Hepatocyte (in vitro differentiated cells): Measurements from ENCODE around the gene GHR. TPM values are rescaled to one million over a fixed set of nuclear protein-coding genes. Genes with fewer than 3 reads are reported as not detected.

Source experiments
- DNase-seq: peaks from one replicate; pipeline ENCODE4 v3.0.0-alpha.2; 2016; ENCODE audit warnings: low spot score
- H2AFZ ChIP-seq: fragments of 200-600 bp; sonication (generic); 2 replicates; pipeline ENCODE4 v1.6.0; 2016; ENCODE audit warnings: antibody characterized with exemption, mild to moderate bottlenecking
- H3K27ac ChIP-seq: fragments of 200-600 bp; sonication (generic); 2 replicates; pipeline ENCODE4 v1.5.1; 2016; ENCODE audit warnings: mild to moderate bottlenecking
- H3K27me3 ChIP-seq: fragments of 200-600 bp; sonication (generic); 2 replicates; pipeline ENCODE4 v1.6.1; 2016
- H3K36me3 ChIP-seq: fragments of 200-600 bp; sonication (generic); replicated peaks from 2 replicates; pipeline ENCODE4 v1.5.1; 2016; ENCODE audit warnings: low read depth; ENCODE audit not compliant: insufficient read depth
- H3K4me1 ChIP-seq: fragments of 200-600 bp; sonication (generic); 2 replicates; pipeline ENCODE4 v1.5.1; 2016; ENCODE audit warnings: mild to moderate bottlenecking, moderate library complexity; ENCODE audit not compliant: insufficient read depth
- H3K4me2 ChIP-seq: fragments of 200-600 bp; sonication (generic); 2 replicates; pipeline ENCODE4 v1.6.0; 2016
- H3K4me3 ChIP-seq: fragments of 200-600 bp; sonication (generic); 2 replicates; pipeline ENCODE4 v1.5.1; 2016; ENCODE audit warnings: mild to moderate bottlenecking
- H3K79me2 ChIP-seq: fragments of 200-600 bp; sonication (generic); 2 replicates; pipeline ENCODE4 v1.6.0; 2017; ENCODE audit warnings: mild to moderate bottlenecking
- H3K9me2 ChIP-seq: fragments of 200-600 bp; sonication (generic); replicated peaks from 2 replicates; pipeline ENCODE4 v1.6.0; 2017; ENCODE audit warnings: mild to moderate bottlenecking; ENCODE audit not compliant: insufficient read depth
- H3K9me3 ChIP-seq: fragments of 200-600 bp; sonication (generic); 2 replicates; pipeline ENCODE4 v1.5.1; 2016; ENCODE audit warnings: low read depth, mild to moderate bottlenecking
- H4K20me1 ChIP-seq: fragments of 200-600 bp; sonication (generic); 2 replicates; pipeline ENCODE4 v1.6.0; 2016; ENCODE audit warnings: mild to moderate bottlenecking; ENCODE audit not compliant: insufficient read depth, poor library complexity, severe bottlenecking
- EZH2 ChIP-seq: fragments of 200-600 bp; sonication (generic); IDR thresholded peaks from 2 replicates; pipeline ENCODE4 v1.6.1; 2016; ENCODE audit warnings: antibody characterized with exemption, mild to moderate bottlenecking, borderline replicate concordance
- EZH2phosphoT487 ChIP-seq: fragments of 200-600 bp; sonication (generic); IDR thresholded peaks from one replicate; pipeline ENCODE4 v1.6.1; 2018; ENCODE audit warnings: antibody characterized with exemption, mild to moderate bottlenecking, low read depth, moderate library complexity; ENCODE audit not compliant: unreplicated experiment, severe bottlenecking
- WGBS: methylation state at CpG from one replicate; pipeline ENCODE4 v1.1.6; 2016; ENCODE audit warnings: low lambda C conversion rate; ENCODE audit errors: missing lambda C conversion rate; 5-methylcytosine and 5-hydroxymethylcytosine counted together
- polyA plus RNA-seq: library from polyadenylated mRNA; unstranded; fragments of >200 nt; fragmentation: Nextera tagmentation; extraction: Ambion mirVana; gene quantifications from 2 replicates; pipeline ENCODE4 v1.2.1, GENCODE V29; 2016
- total RNA-seq: library from RNA; depleted of rRNA; stranded (reverse); fragments of >200 nt; gene quantifications from 2 replicates; pipeline ENCODE4 v1.2.3, GENCODE V29; 2014
- TF ChIP-seq, protein P1 (sequence below): fragments of 200-600 bp; sonication (generic); IDR thresholded peaks from 2 replicates; pipeline ENCODE4 v1.5.1; 2016; ENCODE audit warnings: antibody characterized with exemption, mild to moderate bottlenecking; ENCODE audit not compliant: poor library complexity

The GHR gene
- total and polyA plus RNA-seq, 2 experiments from 2014 or later, result 14.4 to 24.3 TPM

DNA sequence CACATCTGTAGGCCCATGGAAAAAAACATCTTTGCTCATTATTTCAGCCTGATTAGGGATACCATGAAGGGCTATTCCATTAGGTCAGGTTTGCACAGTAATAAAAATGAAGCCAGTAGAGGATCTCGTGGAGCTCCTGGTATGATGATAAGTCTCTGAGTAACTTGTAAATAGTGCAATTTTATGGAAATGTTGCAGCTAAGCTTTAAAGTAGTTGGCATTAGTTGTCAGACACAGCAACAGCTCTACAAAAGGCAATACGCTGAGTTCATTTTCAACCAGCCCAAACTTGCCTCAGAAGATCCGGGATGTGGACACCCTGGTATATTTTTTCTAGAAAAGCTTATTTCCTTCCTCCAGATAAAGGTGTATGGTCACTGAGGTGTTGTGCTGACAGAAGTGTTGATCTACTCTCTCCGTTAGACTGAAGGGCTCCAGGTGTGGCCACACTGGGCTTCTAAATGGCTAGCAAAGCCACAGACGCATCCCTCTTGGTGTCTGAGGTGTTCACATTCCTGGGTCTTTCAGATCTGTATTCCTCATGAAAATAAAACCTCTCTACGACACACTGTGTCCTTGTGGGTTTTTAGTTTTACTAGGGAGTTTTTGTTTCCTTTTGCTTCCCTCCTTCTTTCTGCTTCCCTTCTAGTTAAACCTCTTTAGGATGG is 141.6 kb downstream of the GHR start:
- H3K79me2 ChIP-seq, result peaks cover 5% of the 10 kb centered on the region
- TF ChIP-seq, protein P1, sequence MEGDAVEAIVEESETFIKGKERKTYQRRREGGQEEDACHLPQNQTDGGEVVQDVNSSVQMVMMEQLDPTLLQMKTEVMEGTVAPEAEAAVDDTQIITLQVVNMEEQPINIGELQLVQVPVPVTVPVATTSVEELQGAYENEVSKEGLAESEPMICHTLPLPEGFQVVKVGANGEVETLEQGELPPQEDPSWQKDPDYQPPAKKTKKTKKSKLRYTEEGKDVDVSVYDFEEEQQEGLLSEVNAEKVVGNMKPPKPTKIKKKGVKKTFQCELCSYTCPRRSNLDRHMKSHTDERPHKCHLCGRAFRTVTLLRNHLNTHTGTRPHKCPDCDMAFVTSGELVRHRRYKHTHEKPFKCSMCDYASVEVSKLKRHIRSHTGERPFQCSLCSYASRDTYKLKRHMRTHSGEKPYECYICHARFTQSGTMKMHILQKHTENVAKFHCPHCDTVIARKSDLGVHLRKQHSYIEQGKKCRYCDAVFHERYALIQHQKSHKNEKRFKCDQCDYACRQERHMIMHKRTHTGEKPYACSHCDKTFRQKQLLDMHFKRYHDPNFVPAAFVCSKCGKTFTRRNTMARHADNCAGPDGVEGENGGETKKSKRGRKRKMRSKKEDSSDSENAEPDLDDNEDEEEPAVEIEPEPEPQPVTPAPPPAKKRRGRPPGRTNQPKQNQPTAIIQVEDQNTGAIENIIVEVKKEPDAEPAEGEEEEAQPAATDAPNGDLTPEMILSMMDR, result no peak
- no peak for TF ChIP-seq EZH2phosphoT487
- TF ChIP-seq EZH2, result no peak
- WGBS, result 70% methylated on average over 6 of the region's 6 CpGs
- no peaks in the 10 kb centered on the region for H3K27me3 ChIP-seq
- H3K4me3 ChIP-seq, result no peak overlapping the region
- H3K36me3 ChIP-seq, result no peaks in the 10 kb centered on the region
- peak overlapping the region; percentile 28 for H3K4me2 ChIP-seq
- peak overlapping the region; percentile 25 for H3K27ac ChIP-seq
- no peaks in the 10 kb centered on the region for H3K9me3 ChIP-seq
- no peaks in the 10 kb centered on the region for H3K9me2 ChIP-seq
- H3K4me1 ChIP-seq, result peaks cover 28% of the 10 kb centered on the region
- no peak for DNase-seq
- H2AFZ ChIP-seq, result no peak overlapping the region
- H4K20me1 ChIP-seq, result no peaks in the 10 kb centered on the region

DNA sequence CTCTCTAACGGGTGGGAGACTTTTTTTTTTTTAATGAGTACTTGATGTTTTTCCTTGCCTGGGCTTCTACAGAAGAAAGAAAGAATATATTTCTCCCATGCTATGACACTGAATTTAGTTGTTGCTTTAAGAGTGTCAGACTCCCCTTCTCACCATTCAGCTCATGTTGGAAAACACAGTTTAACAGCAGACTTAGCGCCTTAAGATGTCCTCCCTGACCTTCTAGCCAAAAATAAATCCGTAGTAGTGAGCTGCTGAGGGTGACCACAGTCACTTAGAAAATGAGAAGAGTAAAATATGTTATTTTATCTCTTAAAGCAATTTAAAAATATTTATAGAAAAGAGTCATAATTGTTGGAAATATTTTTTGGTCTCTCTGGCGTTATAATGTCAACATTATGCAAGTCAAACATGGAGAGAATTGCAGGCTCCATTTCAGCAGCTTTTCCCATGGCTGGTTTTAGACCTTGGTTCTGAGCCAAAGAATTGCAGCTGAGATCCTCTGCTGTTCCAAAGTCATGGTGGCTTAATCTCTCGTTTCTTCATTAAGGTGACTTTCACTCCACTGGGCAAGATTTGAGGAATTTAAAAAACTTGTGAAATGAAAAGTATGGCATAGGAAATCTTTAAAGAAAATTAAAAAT is 143.5 kb downstream of the GHR start:
- H3K36me3 ChIP-seq, result no peaks in the 10 kb centered on the region
- no peaks in the 10 kb centered on the region for H4K20me1 ChIP-seq
- H3K9me3 ChIP-seq, result no peaks in the 10 kb centered on the region
- no peaks in the 10 kb centered on the region for H3K27me3 ChIP-seq
- H3K27ac ChIP-seq, result peak overlapping the region; percentile 15
- H3K79me2 ChIP-seq, result no peaks in the 10 kb centered on the region
- TF ChIP-seq, protein P1, result no peak
- TF ChIP-seq EZH2, result no peak
- no peak for TF ChIP-seq EZH2phosphoT487
- no peaks in the 10 kb centered on the region for H3K9me2 ChIP-seq
- H3K4me2 ChIP-seq, result peak overlapping the region; percentile 10
- no peak overlapping the region for H3K4me3 ChIP-seq
- peaks cover 28% of the 10 kb centered on the region for H3K4me1 ChIP-seq
- no peak overlapping the region for H2AFZ ChIP-seq
- WGBS, result 56% methylated on average over 5 of the region's 5 CpGs
- no peak for DNase-seq

DNA sequence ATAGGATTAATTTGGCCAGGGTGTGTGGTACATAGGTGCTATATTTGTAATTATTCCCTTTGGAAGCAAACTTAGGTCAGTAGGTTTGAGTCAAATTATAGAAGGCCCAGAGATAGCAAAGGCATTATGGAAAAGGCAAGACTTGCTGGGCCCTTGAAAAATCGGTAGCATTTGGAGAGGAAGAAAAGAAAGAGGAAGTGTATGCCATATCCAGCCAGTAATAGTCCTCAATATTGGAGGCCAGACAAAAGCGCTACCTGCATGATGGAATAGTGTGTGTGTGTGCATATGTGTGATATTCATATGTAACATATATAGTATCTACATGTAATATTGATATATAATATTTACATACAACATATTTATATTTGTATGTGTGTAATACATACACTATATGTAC is 146.1 kb downstream of the GHR start:
- DNase-seq, result no peak
- Histone ChIP-seq H3K27ac (no peak overlapping the region), H2AFZ (no peak overlapping the region), H4K20me1 (no peaks in the 10 kb centered on the region), H3K9me3 (no peaks in the 10 kb centered on the region), H3K36me3 (no peaks in the 10 kb centered on the region), H3K9me2 (no peaks in the 10 kb centered on the region), H3K79me2 (no peaks in the 10 kb centered on the region), H3K27me3 (no peaks in the 10 kb centered on the region), H3K4me3 (no peak overlapping the region), H3K4me2 (no peak overlapping the region), H3K4me1 (peaks cover 30% of the 10 kb centered on the region)
- WGBS, result 95% methylated on average over 2 of the region's 2 CpGs
- TF ChIP-seq EZH2 (no peak), EZH2phosphoT487 (no peak)
- TF ChIP-seq, protein P1, result no peak
